ENCODE data around the gene GCDH. TPM values are rescaled to one million over a fixed set of nuclear protein-coding genes. Genes with fewer than 3 reads are reported as not detected.

The GCDH gene
- total and polyA plus RNA-seq, 2 of the 8 experiments (the other 6 are each of a cell fraction or from before 2014, with no cell fraction given), result 67.3 to 89.4 TPM

DNA sequence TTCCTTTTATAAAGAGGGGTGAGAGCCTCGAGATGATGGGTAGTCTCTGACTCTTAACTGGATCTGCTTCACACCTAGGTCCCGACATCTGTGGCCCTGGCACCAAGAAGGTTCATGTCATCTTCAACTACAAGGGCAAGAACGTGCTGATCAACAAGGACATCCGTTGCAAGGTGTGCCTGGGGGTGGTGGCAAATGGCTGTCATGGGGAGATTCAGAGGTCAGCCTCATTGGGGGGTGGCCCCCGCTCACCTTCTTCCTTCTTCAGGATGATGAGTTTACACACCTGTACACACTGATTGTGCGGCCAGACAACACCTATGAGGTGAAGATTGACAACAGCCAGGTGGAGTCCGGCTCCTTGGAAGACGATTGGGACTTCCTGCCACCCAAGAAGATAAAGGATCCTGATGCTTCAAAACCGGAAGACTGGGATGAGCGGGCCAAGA is 49.0 kb downstream of the GCDH start:
- H3K56ac ChIP-seq (replicated peaks; ENCODE audit: insufficient read length, low read depth, low read length), result no peak overlapping the region
- H3K23ac ChIP-seq (ENCODE audit: insufficient read length), result no peak overlapping the region
- H3K9ac ChIP-seq (replicated peaks in 1 of 4; ENCODE audit: extremely low read depth in 1 of 4, low read depth in 3 of 4, low read length in 3 of 4), result peak overlapping the region in 1 of 4 experiments; percentile 37; a peak in 2 of 7 replicates
- H3K4me1 ChIP-seq (replicated peaks in 1 of 4; ENCODE audit: control insufficient read depth in 3 of 4, insufficient read depth in 4 of 4, low read length in 3 of 4), result peaks cover 0 to 23% (median 13%) of the 10 kb centered on the region in 4 experiments; a peak in 6 of 7 replicates
- POLR2A ChIA-PET (ENCODE audit: partially characterized antibody), result interaction anchor here (0.7 to 3.3 kb wide), 5 partner anchors 8 to 54 kb away, joined by 3 to 71 read pairs (median 6); partner anchors contain the start of genes GADD45GIP1 and GCDH
- 86% methylated on average over 10 of the region's 10 CpGs; no CpG with 5 or more reads in 1 of the 2 experiments for WGBS, 2 experiments (ENCODE audit: extremely low coverage in 1 of 2, insufficient coverage in 1 of 2, insufficient read length in 1 of 2, insufficient replicate concordance in 2 of 2, low coverage in 1 of 2, low lambda C conversion rate in 2 of 2, missing lambda C conversion rate in 1 of 2)
- no peak for FAIRE-seq
- peak overlapping the region; percentile 42 for H4K8ac ChIP-seq (ENCODE audit: extremely low read depth, insufficient read depth, low read length)
- DNase-seq (ENCODE audit: low read depth in 1 of 2, low spot score in 2 of 2), result no peak
- no peak overlapping the region for H3K14ac ChIP-seq (ENCODE audit: insufficient read length)
- no peak for TF ChIP-seq BRCA1 (IDR thresholded peaks at IDR 0.05; ENCODE audit: low read depth, low read length)
- TF ChIP-seq SIN3A (conservative IDR thresholded peaks at IDR 0.05 in 1 of 2, IDR thresholded peaks at IDR 0.05 in 1 of 2; ENCODE audit: low read depth in 1 of 2, low read length in 2 of 2), result peak in 1 of 2 experiments; percentile 54; a peak in 1 of 4 replicates
- TF ChIP-seq SP1 (IDR thresholded peaks at IDR 0.05; ENCODE audit: low read depth, low read length), result peak; percentile 56; the same call in 1 of the 2 replicates
- peak; percentile 47; the same call in 1 of the 2 replicates for TF ChIP-seq POLR2AphosphoS5 (IDR thresholded peaks at IDR 0.05; ENCODE audit: low read depth, low read length)
- TF ChIP-seq TBP (IDR thresholded peaks at IDR 0.05; ENCODE audit: low read depth, low read length), result no peak
- peak overlapping the region; percentile 68 to 97 (median 93); a peak in 5 of 8 replicates for H3K4me3 ChIP-seq (ENCODE audit: extremely low read depth in 1 of 4, insufficient read depth in 2 of 4, low read depth in 3 of 4, low read length in 4 of 4)
- H3K27me3 ChIP-seq (replicated peaks in 1 of 4; ENCODE audit: control insufficient read depth in 3 of 4, extremely low read depth in 1 of 4, insufficient read depth in 3 of 4, low read length in 3 of 4), result no peaks in the 10 kb centered on the region
- H2BK20ac ChIP-seq (ENCODE audit: low read length), result no peak overlapping the region
- peaks cover 19 to 57% (median 38%) of the 10 kb centered on the region in 4 experiments for H3K36me3 ChIP-seq (ENCODE audit: control insufficient read depth in 2 of 4, insufficient read depth in 4 of 4, low read length in 3 of 4)
- CTCF ChIA-PET (ENCODE audit: partially characterized antibody), result interaction anchor here (0.7 kb wide), 1 partner anchor 25 kb away, joined by 5 read pairs; no protein-coding TSS in a partner anchor
- H3K79me1 ChIP-seq (ENCODE audit: low read depth, low read length), result no peaks in the 10 kb centered on the region; the same call in 1 of the 2 replicates
- H3K9me3 ChIP-seq (ENCODE audit: insufficient read depth in 2 of 2, low read depth in 1 of 2, low read length in 1 of 2), result no peaks in the 10 kb centered on the region
- no peak overlapping the region for H2BK15ac ChIP-seq (ENCODE audit: low read length)
- no peak overlapping the region for H4K91ac ChIP-seq (replicated peaks; ENCODE audit: insufficient read length, low read length)
- H2BK12ac ChIP-seq (ENCODE audit: low read depth, low read length), result no peak overlapping the region
- H2BK5ac ChIP-seq (ENCODE audit: low read depth, low read length), result 0 out of 2 replicates have a peak overlapping the region, but pooled peaks have one; percentile 2
- peaks cover 13 to 26% of the 10 kb centered on the region in 2 experiments for H3K79me2 ChIP-seq (ENCODE audit: control insufficient read depth in 1 of 2, insufficient read depth in 2 of 2, low read length in 2 of 2)
- H3K27ac ChIP-seq (ENCODE audit: low read depth, low read length), result no peak overlapping the region
- peaks cover 12 to 18% of the 10 kb centered on the region in 2 experiments for H4K20me1 ChIP-seq (replicated peaks in 1 of 2; ENCODE audit: control insufficient read depth in 1 of 2, insufficient read depth in 2 of 2, low read length in 2 of 2)
- no peak overlapping the region for H4K5ac ChIP-seq (ENCODE audit: insufficient read length, low read depth, low read length)
- H3K23me2 ChIP-seq (ENCODE audit: low read depth, low read length), result peaks cover 11% of the 10 kb centered on the region; the same call in 1 of the 2 replicates
- H3K18ac ChIP-seq (ENCODE audit: extremely low read depth, low read length), result no peak overlapping the region
- H3K4ac ChIP-seq (replicated peaks; ENCODE audit: insufficient read length, low read depth, low read length), result no peak overlapping the region
- H2AFZ ChIP-seq (ENCODE audit: low read length), result no peak overlapping the region
- H2BK120ac ChIP-seq (replicated peaks; ENCODE audit: low read depth, low read length), result no peak overlapping the region
- peak overlapping the region; percentile 75 to 90 for H3K4me2 ChIP-seq (ENCODE audit: insufficient read depth in 1 of 2, low read depth in 2 of 2, low read length in 2 of 2)
- no peak overlapping the region for H2AK5ac ChIP-seq (ENCODE audit: low read depth, low read length)
